GM18519 (cell line): ENCODE results near the gene CHAC1.
"Not testable (repeated sequence)": the region's sequence is repeated elsewhere in the genome, so short reads cannot be mapped to it uniquely, and the experiment has no call there.

Experiments used
- ATAC-seq: cut with Tn5 transposase; IDR thresholded peaks from one replicate; pipeline ENCODE4 v1.9.1; 2021; ENCODE audit warnings: mild to moderate bottlenecking, moderate library complexity; ENCODE audit not compliant: unreplicated experiment, low FRiP score

Gene CHAC1

DNA sequence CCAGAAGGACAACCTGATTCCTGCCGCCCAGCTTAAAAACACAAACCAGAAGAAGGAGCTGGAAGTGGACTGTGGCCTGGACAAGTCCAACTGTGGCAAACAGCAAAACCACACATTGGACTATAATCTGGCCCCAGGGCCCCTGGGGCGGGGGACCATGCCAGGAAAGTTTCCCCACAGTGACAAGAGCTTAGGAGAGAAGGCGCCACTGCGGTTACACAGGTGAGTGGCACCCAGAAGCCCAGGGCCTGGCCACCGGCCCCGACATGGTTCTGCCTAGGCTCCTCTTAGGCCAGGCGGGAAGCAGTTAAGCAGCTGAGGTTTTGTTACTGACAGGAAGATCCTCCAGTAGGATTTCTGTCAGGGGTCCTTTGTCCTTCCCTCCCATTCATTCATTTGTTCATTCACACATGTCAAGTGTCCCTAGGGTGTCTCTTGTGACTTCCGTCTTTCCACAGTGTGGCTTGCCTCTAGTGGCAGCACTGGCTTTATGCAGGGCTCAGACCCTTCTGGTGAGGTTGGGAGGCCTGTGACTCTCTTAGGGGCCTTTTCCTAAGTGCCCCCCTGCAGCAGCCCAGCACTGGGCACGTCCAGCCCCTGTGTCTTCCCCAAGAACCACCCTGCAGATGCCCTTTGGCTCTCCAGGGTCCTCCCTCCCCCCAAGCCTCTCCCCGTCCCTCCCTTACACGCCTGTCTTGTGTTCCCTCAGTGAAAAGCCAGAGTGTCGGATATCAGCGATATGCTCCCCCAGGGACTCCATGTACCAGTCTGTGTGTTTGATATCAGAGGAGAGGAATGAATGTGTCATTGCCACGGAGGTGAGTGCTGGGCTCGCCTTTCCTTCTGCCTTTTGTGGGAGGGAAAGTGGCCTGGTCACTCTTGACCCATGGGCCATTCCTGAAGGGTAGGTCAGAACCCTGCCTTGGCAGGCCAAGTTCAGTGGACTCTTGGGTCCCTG lies 16.3 kb upstream of the CHAC1 start:
- no peak for ATAC-seq

DNA sequence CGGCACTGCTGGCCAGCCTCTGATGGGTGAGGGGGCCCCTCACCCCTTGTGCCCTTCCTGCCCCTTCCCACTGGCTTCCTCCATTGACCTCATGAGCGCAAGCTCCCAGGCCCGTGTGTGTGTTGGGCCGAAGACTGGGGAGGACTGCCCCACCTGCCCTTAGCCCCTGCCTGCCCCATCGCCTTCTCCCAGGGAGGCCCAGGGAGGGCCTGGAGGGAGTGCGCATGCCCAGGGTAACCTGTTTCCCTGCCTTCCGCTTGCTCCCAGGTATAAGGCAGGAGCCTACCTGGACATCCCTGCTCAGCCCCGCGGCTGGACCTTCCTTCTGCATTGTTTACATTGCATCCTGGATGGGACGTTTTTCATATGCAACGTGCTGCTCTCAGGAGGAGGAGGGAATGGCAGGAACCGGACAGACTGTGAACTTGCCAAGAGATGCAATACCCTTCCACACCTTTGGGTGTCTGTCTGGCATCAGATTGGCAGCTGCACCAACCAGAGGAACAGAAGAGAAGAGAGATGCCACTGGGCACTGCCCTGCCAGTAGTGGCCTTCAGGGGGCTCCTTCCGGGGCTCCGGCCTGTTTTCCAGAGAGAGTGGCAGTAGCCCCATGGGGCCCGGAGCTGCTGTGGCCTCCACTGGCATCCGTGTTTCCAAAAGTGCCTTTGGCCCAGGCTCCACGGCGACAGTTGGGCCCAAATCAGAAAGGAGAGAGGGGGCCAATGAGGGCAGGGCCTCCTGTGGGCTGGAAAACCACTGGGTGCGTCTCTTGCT lies 15.3 kb upstream of the CHAC1 start:
- no peak for ATAC-seq

DNA sequence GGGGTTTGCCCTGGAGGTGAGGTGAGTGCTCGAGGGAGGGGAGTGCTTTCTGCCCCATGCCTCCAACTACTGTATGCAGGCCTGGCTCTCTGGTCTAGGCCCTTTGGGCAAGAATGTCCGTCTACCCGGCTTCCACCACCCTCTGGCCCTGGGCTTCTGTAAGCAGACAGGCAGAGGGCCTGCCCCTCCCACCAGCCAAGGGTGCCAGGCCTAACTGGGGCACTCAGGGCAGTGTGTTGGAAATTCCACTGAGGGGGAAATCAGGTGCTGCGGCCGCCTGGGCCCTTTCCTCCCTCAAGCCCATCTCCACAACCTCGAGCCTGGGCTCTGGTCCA lies 14.8 kb upstream of the CHAC1 start:
- ATAC-seq, result no peak

DNA sequence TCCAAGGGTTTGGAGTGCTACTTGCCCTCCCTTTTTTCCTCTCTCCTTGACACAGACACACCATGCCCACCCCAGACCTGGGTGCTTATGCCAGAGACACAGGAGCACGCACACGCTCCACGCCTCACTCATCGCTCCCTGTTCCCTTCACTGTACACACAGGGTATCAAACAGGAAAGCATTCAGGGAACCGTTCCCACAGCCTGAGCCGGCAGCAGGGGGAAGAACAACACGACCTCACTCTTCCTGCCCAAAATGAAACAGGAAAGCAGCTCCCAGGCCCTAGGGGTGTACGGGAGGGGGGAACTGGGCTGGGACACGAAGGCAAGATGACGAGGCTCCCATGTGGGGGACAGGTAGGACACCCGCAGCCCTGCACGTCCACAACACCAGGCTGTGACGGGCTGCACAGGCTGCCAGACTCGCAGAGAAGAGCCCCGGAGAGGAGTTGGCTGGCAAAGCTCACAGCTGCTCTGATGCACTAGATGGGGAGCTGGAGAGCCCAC lies 12.9 kb upstream of the CHAC1 start:
- ATAC-seq, result no peak

DNA sequence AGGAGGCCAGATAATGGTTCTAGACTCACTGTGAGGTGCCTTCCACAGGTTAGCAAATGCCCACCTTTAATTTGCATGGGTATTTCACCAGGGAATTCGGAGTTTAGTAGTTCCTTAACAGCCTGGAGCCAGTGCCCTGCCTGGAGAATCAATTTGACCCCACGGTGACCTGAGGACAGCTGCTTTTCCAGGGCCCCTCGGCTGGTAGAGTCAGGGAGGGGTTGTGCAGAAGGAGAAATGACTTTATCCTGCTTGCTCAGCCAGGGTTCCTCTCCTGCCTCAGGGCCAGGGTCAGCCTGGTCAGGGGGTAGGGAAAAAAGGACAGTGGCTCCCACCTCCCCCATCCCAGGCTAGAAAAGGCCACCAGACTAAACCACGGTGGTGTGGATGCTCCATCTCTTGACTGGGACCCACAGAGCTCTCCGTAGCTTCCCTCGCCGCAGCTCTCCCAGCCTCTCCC lies 12.2 kb upstream of the CHAC1 start:
- ATAC-seq, result no peak

DNA sequence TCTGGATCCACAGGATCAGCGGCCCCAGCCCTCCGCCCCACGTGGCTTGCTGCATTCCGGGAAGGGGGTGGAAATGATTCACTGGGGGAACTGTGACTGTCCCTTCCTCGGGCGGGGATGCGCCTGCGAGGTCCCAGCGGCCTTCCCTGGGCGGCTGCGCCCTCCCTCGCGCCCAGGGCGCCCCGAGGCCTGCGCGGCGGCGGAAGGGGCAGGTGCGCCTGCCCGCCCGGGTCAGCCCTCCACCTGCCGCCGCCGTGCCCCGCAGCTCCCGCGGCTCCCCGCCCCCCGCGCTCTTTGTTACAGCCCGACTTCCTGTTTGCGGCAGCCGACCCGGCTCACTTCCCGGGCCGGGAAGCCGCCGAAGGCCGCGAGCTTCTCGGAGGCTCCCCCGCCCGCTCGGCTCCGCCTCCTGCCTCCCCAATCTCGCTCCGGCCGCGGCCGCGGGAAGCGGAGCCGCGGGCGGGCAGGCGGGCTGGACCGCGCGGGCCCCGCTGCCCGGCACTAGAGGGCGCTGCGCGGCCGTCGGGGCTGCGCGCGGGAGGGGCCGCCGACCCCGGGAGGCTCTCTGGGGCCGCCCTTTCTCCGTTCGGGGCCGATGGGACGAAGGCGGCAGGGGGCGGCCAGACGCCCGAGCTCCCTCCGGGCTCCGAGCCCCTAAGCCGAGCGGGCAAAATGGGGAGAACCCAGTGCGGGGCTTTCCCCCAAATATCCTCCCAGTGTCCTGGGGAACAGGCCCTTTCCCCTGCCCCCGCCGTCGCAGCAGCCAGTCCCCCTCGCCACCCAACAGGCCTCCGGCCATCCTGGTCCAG lies 11.5 kb upstream of the CHAC1 start:
- no peak for ATAC-seq

DNA sequence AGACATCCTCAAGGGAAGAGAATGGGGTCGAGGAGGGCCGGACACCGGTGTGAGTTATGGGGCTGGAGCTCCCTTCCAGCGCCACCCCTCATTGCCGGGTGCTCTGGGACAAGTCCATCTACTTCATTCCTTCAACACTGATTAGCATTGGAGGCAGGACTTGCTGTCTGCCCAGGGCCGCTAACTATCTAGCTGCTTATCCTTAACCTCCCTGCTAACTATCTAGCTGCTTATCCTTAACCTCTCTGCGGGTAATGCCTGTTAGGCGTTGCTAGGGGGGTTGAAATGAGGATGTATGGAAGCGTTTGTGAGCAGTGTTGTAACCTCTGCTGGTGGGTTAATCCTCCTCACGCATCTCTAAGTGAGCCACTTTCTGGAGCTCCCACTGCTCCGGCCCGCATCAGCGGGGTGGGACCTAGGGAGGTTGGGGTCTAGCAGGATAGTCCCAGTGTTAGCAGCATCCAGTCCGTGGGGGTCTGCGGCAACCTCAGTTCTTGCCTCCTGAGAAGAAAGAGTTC lies 10.9 kb upstream of the CHAC1 start:
- no peak for ATAC-seq

DNA sequence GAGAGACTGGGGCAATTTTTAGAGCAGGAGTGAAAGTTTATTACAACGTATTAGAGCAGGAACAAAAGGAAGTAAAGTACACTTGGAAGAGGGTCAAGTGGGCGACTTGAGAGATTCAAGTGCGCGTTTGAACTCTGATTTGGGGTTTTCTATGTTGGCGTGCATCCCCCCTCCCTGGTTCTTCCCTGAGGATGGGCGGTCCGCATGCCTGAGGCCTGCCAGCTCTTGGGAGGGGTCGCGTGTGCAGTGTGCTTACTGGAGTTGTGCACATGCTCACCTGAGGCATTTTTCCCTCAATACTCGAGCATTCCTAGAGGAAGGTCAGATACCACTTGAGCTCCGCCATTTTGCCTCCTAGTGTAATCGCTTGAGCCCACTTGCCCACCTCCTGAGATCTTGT lies 10.4 kb upstream of the CHAC1 start:
- ATAC-seq, result no peak

DNA sequence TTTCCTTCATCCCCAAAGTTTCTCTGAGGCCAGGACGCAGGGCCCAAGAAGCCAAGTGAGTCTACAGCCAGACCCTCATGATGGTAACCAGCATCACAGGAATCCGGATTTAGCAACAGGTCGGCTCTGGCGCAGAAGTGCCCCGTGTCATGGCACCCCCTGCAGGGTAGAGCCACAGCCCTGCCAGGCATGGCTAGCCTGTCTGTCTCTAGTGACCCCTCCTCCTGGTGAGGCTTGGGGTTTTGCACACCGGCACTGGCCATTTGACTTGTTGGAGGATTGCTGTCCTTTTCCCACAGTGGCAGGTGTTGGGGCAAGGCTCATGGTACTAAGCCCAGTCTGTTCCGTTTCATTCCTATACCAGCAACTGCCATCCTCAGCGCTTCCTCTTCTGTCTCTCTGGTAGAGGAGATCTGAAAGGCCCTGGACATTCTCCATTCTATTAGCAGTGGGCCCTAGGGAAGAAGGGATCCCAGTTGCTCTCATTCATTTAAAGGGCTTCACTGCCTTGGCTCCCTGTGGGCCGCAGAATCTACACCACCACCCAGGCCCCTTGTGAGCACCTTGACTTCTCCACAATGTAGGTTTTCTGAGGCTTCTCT lies 9.4 kb upstream of the CHAC1 start:
- ATAC-seq, result no peak

DNA sequence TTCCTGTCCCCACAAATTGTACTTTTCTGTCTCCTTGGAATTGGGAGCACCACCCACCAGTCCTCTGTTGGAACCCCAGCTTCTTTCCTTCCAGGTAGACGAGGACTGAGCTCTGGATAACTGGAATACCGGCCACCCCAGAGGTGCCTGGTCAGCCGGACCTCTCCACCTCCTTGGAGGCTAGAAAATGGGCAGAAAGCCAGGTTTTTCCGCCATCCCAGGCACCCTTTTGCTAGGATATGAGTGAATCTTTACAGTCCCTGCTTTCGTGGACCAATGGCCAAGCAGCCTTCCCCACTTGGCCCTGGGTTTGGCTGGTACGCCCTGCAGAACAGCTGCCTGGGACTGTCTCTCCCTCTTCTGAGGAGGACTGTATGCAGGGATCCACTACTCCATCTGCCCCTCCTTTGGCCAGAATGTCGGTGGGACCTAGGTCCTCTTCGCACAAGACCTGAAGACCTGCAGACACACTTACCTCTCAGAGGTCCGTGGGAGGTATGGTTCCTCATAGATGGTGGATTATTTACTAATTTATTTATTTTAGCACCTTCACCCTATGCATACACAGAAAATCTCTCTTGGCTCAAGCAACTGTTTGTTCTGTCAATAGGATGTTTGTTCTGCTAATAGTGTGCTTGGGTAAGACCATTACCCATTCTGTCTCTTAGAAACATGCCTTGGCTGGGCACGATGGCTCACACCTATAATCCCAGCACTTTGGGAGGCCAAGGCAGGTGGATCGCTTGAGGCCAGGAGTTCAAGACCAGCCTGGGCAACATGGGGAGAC lies 8.6 kb upstream of the CHAC1 start:
- no peak for ATAC-seq

DNA sequence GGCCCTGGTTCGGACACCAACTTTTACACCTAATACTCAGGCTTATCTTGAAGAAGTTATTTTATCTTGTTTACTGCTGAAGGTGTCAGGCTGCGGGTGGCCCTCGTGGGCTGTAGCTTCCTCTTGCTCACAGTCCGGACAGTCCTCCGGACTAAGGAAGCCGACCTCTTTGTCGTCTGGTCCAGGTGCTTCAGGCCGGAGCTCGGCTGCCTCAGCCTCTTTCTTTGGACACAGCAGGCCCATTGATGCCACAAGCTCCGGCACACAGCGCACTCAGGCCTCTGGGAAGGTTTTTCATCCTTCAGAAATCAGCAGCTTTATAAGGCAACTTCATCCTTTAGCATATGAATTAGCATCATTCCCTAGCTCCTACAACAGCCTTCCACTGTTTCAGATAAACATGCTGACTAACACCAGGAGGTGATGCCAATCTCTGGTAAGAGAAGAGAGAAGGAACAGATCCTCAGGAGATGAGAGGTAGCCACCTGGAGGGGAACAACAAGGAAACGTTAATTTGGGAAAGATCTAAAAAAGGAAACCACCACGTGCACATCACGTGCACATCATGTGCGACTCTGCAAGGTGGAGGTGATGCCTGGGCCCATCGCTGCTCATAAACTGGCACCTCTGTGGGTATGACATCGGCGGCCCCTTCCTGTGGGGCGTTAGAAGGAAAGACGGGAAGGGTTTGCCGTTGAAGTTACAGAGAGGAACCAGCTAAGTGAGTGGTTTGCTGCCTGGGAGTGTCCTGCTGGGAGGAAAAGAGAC lies 4.4 kb upstream of the CHAC1 start:
- ATAC-seq, result no peak

DNA sequence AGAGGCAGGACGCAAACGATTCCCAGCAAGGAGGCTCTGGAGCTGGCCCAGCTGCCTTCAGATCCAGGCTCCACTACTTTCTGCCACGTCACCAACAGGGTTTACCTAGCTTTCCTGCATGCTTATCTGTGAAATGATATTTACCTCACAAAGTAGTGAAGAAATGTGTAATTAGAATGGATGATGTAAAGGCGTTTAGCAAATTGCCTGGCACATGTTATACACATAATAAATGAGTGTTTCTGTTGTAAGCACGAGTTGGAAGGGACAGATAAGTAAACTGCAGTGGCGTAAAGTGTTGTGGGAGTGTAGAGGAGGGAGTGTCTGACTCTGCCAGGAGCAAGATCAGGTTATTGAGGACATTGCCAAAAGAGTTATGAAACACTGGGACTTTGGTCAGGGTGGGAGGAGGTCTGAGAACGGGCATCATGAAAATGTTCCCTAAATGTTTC lies 3.5 kb upstream of the CHAC1 start:
- no peak for ATAC-seq

DNA sequence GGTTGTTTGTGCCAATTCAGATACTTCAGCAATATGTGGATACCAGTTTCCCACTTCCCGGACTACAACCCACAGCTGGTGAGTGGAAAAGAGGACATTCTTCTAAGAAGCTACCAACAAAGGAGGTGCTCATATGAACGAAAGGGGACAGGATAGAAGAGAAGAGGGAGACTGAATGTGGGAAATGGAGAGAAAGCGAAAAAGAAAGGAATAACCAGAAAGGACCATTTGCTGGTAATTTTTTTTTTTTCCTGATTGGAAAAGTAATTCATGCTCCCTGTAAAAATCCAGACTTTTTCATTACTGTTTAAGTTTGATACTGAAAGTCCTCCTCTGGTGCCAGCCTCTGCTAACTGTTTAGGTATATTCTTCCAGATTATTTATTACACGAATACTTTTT lies 1.5 kb upstream of the CHAC1 start:
- ATAC-seq, result no peak

DNA sequence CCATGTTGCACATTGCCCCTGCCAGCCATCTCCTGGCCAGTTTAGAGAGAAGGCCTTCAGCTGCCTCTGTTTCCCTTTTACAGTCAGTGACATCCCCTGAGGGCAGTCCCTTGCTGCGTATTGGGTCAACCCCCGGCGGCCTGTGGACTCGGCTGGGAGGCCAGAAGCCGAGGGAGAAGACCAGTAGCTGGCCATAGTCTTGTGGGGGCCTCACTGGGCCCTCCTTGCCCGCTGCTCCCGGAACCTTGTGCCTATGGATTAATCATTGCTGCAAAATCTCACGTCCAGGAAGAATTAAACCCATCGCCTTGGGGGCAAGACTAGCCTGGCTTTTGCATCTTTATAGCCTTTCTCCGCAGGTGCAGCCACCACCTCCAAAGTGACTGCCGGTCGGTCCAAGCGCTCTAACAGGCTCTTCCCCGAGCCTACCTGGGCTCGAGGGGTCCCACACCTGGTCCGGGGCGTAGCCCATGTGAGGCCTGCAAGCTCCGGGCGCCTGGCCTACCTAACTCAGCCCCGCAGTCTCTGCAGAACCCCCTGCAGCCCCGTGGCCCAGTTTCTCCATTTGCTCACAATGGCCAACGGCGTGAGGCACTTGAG lies 870 bp upstream of the CHAC1 start:
- no peak for ATAC-seq

DNA sequence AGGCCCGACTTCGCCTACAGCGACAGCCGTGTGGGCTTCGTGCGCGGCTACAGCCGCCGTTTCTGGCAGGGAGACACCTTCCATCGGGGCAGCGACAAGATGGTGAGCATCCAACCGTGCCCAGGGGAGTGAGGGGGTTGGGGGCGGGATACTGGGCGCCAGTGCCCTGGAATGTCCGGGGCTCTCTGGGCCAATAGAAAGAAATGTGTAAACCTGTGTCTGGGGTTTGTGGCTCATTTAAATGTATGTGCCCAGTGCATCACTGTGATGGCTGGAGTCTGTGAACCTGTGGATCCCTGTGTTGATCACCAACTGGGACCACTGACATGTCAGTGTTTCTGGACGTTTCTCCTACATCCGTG lies 423 bp downstream of the CHAC1 start:
- ATAC-seq, result no peak

DNA sequence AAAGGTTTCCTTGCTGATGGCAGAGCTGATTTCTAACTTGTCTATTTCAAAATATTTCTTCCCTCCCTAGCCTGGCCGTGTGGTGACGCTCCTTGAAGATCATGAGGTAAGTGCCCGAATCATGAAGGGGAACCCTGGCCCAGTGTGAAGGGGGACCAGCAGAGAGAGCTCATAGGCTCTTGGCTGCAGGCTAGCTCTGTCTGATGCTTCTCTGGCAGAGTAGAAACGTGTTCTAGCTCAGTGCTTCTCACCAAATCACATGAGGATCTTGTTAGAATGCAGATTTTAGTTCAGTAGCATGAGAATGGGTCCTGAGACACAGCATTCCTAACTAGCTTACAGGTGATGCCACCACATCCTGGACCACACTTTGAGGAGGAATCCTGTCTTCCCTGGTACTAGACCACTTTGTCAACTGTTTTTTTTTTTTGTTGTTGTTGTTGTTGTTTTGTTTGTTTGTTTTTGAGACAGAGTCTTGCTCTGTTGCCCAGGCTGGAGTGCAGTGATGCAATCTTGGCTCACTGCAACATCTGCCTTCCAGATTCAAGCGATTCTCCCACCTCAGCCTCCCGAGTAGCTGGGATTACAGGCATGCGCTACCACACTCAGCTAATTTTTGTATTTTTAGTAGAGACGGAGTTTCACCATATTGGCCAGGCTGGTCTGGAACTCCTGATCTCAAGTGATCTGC lies 1.0 kb downstream of the CHAC1 start:
- ATAC-seq, result not testable (repeated sequence)

DNA sequence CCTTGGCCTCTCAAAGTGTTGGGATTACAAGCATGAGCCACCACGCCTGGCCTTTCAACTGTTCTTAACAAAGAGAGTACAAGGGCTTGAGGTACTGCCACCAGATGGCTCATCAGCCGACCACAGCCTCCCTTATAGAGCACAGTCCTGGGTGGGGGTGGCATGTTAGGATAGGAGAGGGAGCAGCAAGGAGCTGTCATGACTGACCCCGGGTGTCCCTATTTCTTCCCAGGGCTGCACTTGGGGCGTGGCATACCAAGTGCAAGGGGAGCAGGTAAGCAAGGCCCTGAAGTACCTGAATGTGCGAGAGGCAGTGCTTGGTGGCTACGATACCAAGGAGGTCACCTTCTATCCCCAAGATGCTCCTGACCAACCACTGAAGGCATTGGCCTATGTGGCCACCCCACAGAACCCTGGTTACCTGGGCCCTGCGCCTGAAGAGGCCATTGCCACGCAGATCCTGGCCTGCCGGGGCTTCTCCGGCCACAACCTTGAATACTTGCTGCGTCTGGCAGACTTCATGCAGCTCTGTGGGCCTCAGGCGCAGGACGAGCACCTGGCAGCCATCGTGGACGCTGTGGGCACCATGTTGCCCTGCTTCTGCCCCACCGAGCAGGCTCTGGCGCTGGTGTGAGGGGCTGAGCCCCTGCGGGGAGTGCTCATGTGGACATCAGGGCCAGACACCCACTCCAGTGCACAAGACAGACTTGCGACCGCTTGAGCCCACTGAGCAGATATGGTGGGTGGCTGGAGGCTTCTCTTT lies 2.1 kb downstream of the CHAC1 start:
- no peak for ATAC-seq
